Colon (tissue), 2 donors: Measurements from ENCODE around the gene KLK8.
"Not testable (repeated sequence)": the region's sequence is repeated elsewhere in the genome, so short reads cannot be mapped to it uniquely, and the experiment has no call there.

Source experiments
- FAIRE-seq: peaks from 2 replicates; lab custom pipeline; 2012; peaks lifted over from hg19 to GRCh38; lab: Jason Lieb, UNC
- donor health status: control.
- donor health status: control.

The KLK8 gene

DNA sequence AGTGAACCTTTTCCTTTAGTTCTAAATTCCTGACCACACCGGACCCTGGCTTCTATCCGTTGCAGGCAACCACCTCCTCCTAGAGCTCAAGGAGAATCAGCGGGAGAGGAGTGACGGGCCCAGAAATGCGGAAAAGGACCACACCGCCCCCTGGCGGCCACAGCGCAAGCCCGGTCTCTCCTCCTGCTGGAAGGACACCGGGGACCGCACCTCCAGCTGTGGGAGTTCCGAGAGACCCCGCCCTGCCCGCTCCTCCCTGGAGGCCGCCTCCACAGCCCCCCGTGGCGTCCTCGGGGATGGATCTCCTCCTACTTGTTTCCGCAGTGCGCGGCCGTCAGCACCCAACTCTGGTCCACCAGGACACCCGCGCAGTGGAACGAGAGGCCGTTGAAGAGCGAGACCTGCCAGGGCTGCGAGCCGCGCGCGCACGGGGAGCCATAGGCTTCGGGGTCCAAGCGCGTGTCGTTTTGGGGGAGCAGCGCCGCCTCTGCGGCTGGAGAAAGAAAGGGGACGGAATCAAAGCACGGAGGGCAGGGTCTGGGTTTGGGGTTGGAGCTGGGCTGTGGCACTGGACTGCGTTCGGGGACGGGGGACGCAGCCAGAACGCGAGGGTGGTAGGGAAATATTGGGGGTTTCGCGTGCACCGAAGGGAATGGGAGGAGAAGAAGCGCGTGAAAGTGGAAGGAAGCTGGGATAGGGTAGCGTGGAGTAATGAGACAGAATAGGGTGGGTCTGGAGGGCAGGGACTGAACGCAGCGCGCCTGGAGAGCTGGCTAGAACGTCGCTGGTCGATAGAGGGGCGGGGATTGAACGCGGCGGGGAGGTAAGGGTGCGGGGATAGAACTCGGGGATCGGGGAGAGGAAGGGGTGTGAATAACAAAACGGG lies 15.6 kb upstream of the KLK8 start:
- FAIRE-seq = no peak

- no peak for FAIRE-seq
Measured at GRCh38 chr19:51015691-51016267, 14.4 kb upstream of the KLK8 start.

- FAIRE-seq = no peak
Measured at GRCh38 chr19:51014242-51014641, 12.8 kb upstream of the KLK8 start.

- FAIRE-seq = no peak
Measured at GRCh38 chr19:51012661-51013190, 11.3 kb upstream of the KLK8 start.

DNA sequence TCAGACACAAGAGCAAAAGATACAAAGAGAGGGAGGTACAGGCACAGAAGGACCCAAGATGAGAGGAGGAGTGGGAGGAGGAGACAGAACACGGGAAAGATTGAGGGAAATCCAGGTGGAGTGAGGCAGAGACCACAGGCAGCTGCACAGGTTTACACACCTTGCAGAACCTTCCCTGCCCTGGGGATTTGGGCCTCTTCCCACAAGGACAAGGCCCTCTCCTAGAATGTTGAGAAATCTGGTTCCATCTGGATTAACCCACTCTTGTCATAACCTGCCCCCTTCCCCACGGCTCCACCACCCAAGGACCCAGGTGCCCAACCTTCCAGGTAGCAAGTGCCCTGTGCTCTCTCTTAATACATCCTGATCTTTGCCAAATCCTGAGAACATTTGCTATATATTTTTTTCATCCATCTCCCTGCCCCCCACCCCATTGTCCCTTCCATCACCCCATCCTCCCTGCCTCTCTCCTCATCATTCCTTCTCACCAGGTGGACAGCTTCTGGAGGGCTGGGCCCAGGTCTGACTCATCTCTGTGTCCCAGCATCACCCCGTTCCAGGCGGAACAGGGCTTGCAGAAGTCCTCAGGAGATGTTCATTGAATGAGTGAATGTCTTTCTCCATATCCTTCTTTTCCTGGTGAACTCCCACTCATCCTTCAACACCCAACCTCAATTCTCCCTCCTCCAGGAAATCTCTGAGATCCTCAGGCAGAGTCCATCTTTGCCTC lies 8.8 kb upstream of the KLK8 start:
- FAIRE-seq = no peak

DNA sequence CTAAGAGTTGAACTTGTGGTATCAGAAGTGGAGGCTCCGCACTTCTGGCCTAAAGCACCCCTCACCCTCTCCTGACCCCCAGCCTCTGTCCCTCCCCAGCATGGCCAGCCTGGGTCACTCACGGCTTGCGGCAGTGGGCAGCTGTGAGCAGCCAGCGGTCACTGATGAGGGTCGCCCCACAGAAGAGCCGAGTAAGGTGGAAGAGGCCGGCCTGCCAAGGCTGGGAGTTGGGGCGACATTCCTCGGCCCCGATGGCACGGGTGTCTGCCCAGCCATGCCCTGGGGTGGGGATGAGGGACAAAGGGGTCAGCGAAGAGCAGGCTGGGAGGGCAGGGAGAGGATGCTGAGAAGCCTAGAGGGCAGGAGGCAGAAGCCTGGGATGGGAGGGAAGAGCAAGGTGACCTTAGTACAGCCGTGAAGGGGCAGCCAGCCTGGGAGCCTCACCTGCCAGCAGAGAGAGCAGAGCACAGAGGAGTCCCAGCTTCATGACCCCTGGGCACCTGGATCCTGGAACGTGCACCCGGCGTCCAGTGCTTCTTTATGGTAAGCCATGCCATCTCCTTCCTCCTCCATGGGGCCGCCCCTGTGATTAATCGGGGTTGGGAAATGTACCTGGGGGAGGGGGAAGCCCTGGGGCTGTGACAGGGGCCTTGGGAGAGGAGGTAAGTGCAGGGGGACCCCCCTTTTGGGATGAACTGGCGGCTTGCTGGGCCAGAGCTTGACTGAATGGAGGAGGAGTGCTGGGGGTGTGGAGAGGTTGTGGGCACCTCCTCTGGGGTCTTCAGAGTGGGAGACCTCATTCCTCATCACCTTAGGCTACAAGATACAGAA lies 7.9 kb upstream of the KLK8 start:
- no peak for FAIRE-seq

GRCh38 chr19:51007488-51007887 lies 6.1 kb upstream of the KLK8 start:
- FAIRE-seq = no peak

GRCh38 chr19:51006406-51006805 lies 5.0 kb upstream of the KLK8 start:
- no peak for FAIRE-seq

DNA sequence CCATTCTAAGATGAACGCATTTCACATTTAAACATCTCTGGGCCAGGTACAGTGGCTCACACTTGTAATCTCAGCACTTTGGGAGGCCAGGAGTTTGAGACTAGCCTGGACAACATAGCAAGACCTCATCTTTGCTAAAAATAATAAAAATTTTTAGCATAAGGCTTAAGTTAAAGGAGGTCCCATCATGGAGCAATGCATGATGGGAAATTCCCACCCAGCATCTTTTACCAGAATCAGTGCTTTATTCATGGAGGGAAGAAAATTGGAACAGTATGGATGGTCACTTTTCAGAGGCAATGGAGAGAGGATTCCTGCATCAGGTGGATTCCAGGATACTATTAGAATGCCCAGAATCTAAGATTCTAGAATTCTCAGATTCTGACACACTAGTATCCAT lies 3.8 kb upstream of the KLK8 start:
- FAIRE-seq = no peak

DNA sequence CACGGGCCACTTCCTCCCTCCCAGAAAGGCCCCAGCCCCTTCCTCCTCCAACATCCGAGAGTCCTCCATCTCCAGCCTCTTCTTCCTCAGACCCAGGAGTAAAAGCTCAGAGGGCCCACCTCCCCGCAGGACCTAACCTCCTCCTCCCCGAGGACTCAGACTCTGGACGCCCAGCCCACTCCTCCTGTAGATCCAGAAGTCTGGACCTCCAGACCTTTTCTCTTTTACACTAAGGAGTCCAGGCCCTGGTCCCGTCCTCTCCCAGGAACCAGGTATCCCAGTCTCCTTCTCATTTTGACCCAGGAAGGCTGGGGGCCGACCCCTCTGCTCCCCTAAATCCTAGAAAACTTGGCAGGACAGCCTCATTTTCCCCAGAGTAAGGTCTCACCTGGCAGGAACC lies 1.9 kb upstream of the KLK8 start:
- no peak for FAIRE-seq

GRCh38 chr19:51002542-51003311 lies 1.3 kb upstream of the KLK8 start:
- FAIRE-seq = no peak

- no peak for FAIRE-seq
Measured at GRCh38 chr19:51002089-51002532, 707 bp upstream of the KLK8 start.

DNA sequence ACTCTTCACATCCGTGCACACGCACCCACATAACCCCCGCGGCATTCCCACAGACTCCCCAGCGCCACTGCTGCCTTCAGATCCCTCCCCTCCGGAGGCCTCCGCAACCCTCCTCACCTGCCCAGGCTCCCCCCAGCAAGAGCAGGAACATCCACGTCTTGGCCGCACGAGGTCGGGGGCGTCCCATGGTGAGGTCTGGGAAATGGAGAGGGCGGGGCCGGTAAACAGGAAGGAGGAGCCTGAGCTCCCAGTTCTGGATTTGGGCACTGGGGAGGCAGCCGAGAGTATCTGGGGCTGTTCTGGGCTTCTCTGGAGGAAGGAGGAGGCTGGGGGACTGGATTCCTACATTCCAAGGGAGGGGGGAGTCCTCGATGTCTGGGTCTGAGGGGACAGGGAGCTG lies 423 bp downstream of the KLK8 start:
- no peak for FAIRE-seq

GRCh38 chr19:51000426-51000825 lies 978 bp downstream of the KLK8 start:
- no peak for FAIRE-seq

- FAIRE-seq = no peak
Measured at GRCh38 chr19:50998686-50999085, 2.7 kb downstream of the KLK8 start.

DNA sequence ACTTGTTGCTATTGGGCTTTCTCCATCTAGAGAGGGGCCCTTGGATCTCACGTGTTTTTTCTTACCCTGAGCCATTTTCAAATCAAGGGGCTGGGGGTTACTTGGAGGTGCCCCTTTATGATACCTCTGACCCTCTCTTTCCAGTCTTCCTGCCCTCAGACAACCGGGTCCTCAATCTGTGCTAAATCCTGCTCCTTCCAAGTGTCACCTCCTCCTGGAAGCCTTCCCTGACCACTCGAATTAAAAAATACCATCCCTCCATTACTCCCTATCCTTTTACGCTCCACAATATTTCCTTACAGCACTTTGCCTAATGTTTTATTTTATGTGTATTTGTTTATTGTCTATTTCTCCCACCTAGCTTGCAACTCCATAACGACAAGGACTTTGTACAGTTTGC lies 3.3 kb downstream of the KLK8 start:
- no peak for FAIRE-seq

DNA sequence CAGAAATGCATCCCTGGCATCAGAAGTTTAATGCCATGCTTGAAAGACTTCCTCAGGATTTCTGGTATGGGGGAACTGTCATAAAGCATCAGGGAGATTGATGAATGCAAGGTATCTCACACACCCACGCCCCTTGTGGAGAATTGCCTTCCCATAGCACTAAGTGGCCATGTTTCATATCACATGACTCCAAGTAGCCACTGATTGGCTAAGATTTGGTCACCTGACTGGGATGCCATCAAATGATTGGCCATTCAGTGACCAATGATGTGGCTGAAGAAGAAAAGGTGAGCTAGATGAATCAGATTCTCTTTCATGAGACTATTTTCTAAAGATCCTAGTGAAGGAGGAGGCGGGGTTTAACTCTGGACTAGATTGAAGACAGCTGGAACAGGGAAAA lies 7.3 kb downstream of the KLK8 start:
- no peak for FAIRE-seq

GRCh38 chr19:50992666-50993035 lies 8.8 kb downstream of the KLK8 start:
- FAIRE-seq = no peak

GRCh38 chr19:50984416-50984815 lies 17.0 kb downstream of the KLK8 start:
- FAIRE-seq = not testable (repeated sequence)

- no peak for FAIRE-seq
Measured at GRCh38 chr19:50983625-50984292, 17.6 kb downstream of the KLK8 start, which contains the start of gene KLK7. TSS of gene KLK7 (minus strand) at chr19:50983917. CDS start at chr19:50982399, 1,518 bp downstream.

GRCh38 chr19:50982186-50982585 lies 19.2 kb downstream of the KLK8 start:
- FAIRE-seq = no peak
